Measurements from ENCODE around the gene NTRK3.
"Not testable (repeated sequence)": the region's sequence is repeated elsewhere in the genome, so short reads cannot be mapped to it uniquely, and the experiment has no call there.

The NTRK3 gene

DNA sequence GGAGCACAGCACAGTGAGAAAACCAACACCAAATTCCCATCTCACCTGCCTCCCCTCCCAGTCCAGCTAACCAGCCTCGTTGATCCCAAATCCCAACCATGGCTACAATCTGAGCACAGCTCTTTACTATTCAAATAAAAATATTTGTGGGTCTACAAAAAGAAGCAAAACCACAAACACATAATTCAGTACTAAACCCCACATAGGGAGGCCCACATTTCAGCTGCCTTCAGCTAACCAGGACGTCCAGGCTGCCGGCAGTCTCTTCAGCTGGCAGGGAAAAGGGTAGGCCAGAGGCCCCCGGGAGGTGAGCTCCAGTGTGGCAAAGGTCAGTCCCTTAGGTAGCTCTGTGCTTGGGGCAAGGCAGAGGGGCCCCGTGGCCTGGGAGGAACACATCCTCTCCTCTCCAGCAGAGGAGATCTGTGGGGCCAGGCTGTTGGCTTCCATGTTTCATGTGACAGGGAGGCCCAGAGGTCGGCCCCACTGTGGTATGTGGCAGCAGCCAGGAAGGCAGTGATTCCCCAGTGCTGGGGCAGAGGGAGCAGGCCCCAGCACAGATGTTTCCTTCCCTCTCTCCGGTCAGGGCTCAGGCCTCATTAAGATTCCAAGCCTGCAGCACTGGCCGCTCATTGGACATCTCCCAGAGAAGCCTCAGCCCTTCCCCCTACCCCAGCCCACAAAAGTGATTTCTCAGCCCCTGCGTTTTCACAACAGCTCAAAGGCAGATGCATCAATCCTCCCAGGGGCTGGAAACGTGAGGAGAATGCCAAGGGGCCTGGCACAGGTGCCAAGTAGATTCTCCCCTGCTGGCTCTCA, 381.4 kb downstream of the NTRK3 start:
- no peak for DNase-seq (ENCODE audit: low spot score)

- DNase-seq (ENCODE audit: low spot score): no peak
Measured at GRCh38 chr15:87873516-87873915, 383.0 kb downstream of the NTRK3 start.

DNA sequence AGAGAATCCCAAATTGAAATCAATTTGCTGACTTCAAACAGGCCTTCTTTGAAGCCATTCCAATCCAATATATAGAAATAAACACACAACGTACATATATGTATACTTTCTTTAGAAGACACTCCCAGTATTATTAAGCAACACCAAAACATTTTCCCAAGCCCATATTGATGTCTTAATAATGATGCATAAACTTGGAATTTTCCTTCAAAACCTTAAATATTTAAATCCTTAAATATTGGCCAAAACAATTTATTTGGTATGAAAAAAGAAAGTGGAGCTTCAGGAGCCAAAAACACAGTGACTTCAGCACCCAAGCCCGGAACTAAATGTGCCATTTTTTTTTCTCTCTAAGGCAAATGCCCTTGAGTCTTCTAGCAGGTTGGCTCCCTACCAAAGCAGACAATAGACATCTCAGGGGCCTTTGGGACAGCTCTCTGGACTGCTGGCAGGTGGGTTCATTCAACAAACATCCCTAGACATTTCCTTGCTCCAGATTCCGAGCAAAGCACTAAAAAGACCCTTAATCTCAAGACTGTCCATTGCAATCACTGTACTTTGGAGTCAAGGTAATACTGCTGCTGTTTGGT, 384.7 kb downstream of the NTRK3 start:
- no peak for DNase-seq (ENCODE audit: low spot score)

DNA sequence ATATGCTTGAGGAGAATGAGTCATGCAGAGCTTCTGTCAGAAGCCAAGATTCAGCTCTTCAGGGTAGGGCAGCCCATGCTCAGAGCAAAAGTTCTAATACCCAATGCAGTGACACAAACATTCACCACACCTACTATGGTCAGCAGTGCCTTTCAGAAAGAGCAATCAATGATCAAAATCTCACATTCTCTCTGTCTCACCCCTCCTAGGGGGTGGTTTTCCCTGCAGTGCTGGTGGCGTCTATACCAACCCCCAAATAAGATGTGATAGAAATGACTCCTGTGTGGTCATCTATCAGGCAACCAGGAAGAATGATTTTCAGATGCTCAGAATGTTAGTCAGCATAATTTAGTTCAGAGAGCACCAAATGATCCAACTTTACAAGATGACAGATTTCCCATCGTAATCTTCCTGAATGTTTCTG, 385.3 kb downstream of the NTRK3 start:
- no peak for DNase-seq (ENCODE audit: low spot score)

GRCh38 chr15:87866961-87867360, 389.6 kb downstream of the NTRK3 start:
- no peak for DNase-seq (ENCODE audit: low spot score)

DNA sequence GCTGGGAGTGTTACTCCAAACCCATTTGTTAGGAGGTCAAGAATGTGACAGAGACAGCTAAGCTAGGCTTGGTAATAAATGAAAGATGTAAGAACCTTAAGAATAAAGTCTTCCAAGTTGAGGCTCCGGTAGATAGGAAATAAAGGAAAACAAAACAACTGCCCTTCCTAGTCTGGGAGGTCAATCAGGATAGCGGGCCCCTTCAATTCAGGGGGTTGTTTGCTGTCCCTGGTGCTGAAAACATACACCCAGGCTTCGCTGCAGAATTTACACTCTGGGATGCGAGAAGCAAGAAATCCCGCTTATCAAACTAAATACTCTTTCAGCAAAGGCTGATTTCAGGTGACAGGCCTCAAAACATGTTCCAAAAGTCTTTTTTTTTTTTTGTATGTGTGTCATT, 393.4 kb downstream of the NTRK3 start:
- DNase-seq (ENCODE audit: low spot score): no peak

GRCh38 chr15:87860743-87861142, 395.8 kb downstream of the NTRK3 start:
- DNase-seq (ENCODE audit: low spot score): no peak

GRCh38 chr15:87858651-87859050, 397.9 kb downstream of the NTRK3 start:
- DNase-seq (ENCODE audit: low spot score): no peak

DNA sequence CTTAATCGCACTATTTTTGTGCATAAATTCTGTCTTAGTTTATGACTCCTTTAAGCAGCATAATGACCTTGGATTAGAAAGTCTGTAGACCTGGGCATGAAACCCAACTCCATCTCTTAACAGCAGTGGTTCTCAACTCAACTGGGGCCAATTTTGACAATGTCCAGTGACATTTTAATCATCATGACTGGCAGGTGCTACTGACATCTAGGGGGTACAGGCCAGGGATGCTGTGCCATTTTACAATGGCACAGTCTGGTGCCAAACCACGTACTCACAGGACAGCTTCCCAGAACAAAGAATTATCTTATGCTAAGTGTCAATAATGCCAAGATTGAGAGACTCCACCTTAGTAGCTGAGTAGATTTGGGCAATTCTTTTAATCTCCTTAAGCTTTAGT, 405.0 kb downstream of the NTRK3 start:
- DNase-seq (ENCODE audit: low spot score): no peak

GRCh38 chr15:87850916-87851315, 405.6 kb downstream of the NTRK3 start:
- DNase-seq (ENCODE audit: low spot score): no peak

GRCh38 chr15:87849181-87849580, 407.4 kb downstream of the NTRK3 start:
- no peak for DNase-seq (ENCODE audit: low spot score)

- no peak for DNase-seq (ENCODE audit: low spot score)
Measured at GRCh38 chr15:87848012-87848411, 408.5 kb downstream of the NTRK3 start.

DNA sequence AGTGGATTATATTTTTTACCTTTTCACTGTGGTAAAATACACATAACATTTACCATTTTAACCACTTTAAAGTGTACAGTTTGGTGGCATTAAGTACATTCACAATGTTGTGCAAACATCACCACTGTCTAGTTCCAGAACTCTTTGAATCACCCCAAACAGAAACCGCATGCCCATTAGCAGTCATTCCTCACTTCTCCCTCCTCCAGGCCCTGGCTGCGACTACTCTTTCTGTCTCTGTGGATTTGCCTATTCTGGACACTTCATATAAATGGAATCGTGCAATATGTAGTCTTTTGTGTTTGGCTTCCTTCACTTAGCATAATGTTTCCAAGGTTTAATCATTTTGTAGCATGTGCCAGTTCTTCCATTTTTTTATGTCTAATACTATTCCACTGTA, 409.8 kb downstream of the NTRK3 start:
- DNase-seq (ENCODE audit: low spot score): no peak

GRCh38 chr15:87843312-87843711, 413.2 kb downstream of the NTRK3 start:
- DNase-seq (ENCODE audit: low spot score): no peak

DNA sequence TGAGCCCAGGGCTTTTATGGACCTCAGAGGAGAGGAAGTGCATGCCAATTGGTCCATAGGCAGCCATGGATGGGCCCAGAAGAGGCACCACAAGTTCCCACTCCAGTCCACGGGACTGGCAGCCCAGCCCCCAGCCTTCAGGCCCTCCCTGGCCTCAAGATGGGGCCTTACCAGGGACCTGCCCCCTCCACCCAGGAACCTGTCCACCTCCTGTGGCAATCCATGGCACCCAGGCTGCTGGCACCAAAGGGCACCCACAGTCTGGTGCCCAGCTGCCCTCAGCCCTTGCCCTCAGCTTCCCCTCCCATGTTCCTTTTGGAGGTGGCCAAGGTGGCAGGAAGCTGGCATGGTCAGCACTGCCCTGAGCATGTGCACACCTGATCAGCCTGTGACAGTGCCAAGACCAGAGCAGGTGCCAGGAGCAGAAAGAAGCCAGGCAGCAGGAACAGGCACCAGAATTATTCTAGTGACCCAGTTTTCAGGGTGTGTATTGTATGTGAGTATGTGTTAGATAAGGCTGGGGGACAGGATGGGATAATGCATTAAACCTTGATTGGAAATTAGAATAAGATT, 415.0 kb downstream of the NTRK3 start:
- DNase-seq (ENCODE audit: low spot score): no peak

DNA sequence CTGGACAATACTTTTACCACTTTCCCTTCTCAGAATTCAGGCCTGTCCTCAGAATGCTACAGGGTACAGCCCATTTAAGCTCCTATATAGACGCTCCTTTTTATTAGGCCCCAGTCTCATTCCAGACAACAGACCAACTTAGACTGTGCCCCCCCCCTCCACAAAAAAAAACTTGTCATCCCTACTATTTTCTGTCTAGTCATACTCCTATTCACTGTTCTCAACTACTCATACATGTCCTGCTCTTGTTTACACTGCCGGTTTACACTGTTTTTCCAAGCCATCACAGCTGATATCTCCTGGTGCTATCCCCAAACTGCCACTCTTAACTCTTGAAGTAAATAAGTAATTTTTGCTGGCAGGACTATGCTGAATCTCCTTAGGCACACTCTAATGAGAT, 420.7 kb downstream of the NTRK3 start:
- not testable (repeated sequence) for DNase-seq (ENCODE audit: low spot score)

DNA sequence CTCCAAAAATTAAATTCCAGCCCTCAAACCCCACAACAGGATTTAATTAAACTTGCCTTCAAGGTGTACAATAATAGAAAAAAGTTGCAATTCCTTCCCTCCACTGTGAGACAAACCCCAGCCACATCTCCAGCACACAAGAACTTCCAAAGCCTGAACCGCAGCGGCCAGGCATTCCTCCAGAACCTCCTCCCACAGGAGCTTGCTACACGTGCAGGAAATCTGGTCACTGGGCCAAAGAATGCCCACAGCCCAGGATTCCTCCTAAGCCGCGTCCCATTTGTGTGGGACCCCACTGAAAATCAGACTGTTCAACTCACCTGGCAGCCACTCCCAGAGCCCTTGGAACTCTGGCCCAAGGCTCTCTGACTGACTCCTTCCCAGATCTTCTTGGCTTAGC, 423.2 kb downstream of the NTRK3 start:
- DNase-seq (ENCODE audit: low spot score): not testable (repeated sequence)

DNA sequence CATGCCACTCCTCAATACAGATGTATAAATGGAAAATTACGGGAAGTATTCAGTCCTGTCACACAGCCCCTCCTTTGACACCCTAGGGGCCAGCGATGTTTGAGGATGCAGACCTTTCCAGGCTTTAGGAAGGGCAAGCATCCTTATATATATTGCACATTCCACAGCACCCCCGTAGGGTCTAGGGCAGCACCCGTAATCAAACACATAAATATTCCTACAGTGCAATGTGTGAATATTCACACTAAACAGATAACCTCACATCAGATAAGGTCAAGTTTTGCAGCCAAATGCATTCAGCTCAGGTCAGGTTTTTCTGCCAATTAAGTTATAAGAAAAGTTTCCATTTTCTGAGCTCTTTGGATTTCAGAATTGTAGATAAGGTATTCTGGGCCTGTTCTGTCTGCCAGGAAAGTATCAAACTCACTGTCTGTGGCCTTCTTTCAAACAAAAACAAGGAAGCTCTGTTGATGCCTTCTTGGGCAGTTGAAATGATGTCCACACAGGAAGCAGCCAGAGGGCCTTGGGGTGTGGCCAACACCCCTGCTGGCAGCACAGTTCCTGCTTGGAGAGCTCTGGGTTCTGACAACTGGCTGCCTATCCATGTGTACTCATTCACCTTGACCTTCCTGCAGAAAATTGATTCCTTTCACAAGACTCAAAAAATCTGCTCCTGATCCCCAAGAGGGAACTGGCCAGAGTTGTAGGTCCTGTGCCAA, 427.0 kb downstream of the NTRK3 start:
- no peak for DNase-seq (ENCODE audit: low spot score)

GRCh38 chr15:87828608-87829007, 427.9 kb downstream of the NTRK3 start:
- no peak for DNase-seq (ENCODE audit: low spot score)

GRCh38 chr15:87827131-87827530, 429.4 kb downstream of the NTRK3 start:
- no peak for DNase-seq (ENCODE audit: low spot score)

GRCh38 chr15:87826119-87826747, 430.3 kb downstream of the NTRK3 start:
- DNase-seq (ENCODE audit: low spot score): no peak

DNA sequence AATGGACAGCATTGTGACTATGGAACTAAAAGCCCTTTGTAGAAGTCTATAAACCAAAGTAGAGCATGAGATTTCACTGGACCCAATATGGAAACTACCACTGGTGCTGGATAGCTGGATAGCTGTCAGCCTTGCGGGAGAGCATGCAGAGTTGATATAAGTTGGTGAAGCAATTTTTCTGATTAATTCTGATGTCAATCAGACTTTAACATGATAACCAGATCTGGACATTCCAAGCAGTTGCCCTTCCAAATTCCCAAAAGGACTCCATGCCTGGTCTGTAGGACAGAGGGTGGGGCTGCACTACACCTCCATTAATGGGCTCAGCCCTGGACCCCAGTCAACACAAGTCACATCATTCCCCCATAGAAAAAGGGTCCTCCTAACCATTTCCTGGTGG, 437.8 kb downstream of the NTRK3 start:
- DNase-seq (ENCODE audit: low spot score): no peak
